A673 (cell line): ENCODE results near the gene NUFIP1. TPM values are rescaled to one million over a fixed set of nuclear protein-coding genes. Genes with fewer than 3 reads are reported as not detected.

ENCODE experiments used
- BruUV-seq: library from RNA; stranded (reverse); fragments of 400-500 nt; replicated peaks from 2 replicates; lab custom pipeline; 2021; lab: Mats Ljungman, UMichigan
- CTCF ChIA-PET: fragments of 300-600 bp; sonication (Branson Sonifier 250); formaldehyde crosslinking; loops from one replicate; lab custom pipeline; 2022; ENCODE audit warnings: antibody characterized with exemption; lab: Charles Lee
- POLR2A ChIA-PET: fragments of 300-600 bp; sonication (Branson Sonifier 250); formaldehyde crosslinking; loops from one replicate; lab custom pipeline; 2022; ENCODE audit warnings: antibody characterized with exemption; ENCODE audit not compliant: low non-redundant PET; lab: Charles Lee
- DNase-seq: peaks from one replicate; pipeline ENCODE4 v3.0.0-alpha.2; 2015; ENCODE audit warnings: low spot score
- H3K27ac ChIP-seq: fragments of 200-600 bp; sonication (generic); 2 replicates; pipeline ENCODE4 v1.5.1; 2016; ENCODE audit warnings: mixed run types, low read depth, mild to moderate bottlenecking, mixed read lengths, antibody characterized with exemption, low read length; ENCODE audit not compliant: poor library complexity, severe bottlenecking
- H3K27me3 ChIP-seq: fragments of 200-600 bp; sonication (generic); replicated peaks from 2 replicates; pipeline ENCODE4 v1.6.1; 2017; ENCODE audit warnings: mixed run types, low read depth, mild to moderate bottlenecking, mixed read lengths, antibody characterized with exemption, low read length; ENCODE audit not compliant: insufficient read depth, poor library complexity
- H3K36me3 ChIP-seq: fragments of 200-600 bp; sonication (generic); 2 replicates; pipeline ENCODE4 v1.6.1; 2016; ENCODE audit warnings: mixed run types, mild to moderate bottlenecking, mixed read lengths, antibody characterized with exemption, low read length; ENCODE audit not compliant: insufficient read depth, poor library complexity, severe bottlenecking
- H3K4me1 ChIP-seq: fragments of 200-600 bp; sonication (generic); 2 replicates; pipeline ENCODE4 v1.6.1; 2017; ENCODE audit warnings: mixed run types, mild to moderate bottlenecking, mixed read lengths, antibody characterized with exemption, low read length; ENCODE audit not compliant: insufficient read depth, poor library complexity, severe bottlenecking
- H3K4me3 ChIP-seq: fragments of 200-600 bp; sonication (generic); 2 replicates; pipeline ENCODE4 v1.5.1; 2016; ENCODE audit warnings: low read depth, mixed run types, mild to moderate bottlenecking, mixed read lengths, low read length; ENCODE audit not compliant: poor library complexity, severe bottlenecking
- H3K9me3 ChIP-seq: fragments of 200-600 bp; sonication (generic); 2 replicates; pipeline ENCODE4 v1.6.1; 2016; ENCODE audit warnings: mixed run types, low read depth, mild to moderate bottlenecking, mixed read lengths, antibody characterized with exemption, low read length; ENCODE audit not compliant: poor library complexity, severe bottlenecking
- CTCF ChIP-seq: fragments of 300-800, 200-600 bp; sonication (generic); conservative IDR thresholded peaks from 2 replicates; pipeline ENCODE4 v1.5.1; 2017; ENCODE audit warnings: low read depth, mild to moderate bottlenecking, antibody characterized with exemption, low read length, moderate library complexity, mixed read lengths
- EZH2 ChIP-seq: fragments of 200-600 bp; sonication (generic); IDR thresholded peaks from 2 replicates; pipeline ENCODE4 v1.6.1; 2017; ENCODE audit warnings: borderline replicate concordance, low read depth, mild to moderate bottlenecking, mixed read lengths, antibody characterized with exemption, low read length; ENCODE audit not compliant: poor library complexity, severe bottlenecking
- intact Hi-C: fragments of 100-400 bp; cut with micrococcal nuclease; formaldehyde crosslinking; loops from one replicate; pipeline ENCODE4 v1.10.0; 2022; ENCODE audit not compliant: unreplicated experiment
- total RNA-seq: library from RNA; stranded (reverse); gene quantifications from 2 replicates; pipeline ENCODE4 v1.2.3, GENCODE V29; 2021

NUFIP1 gene
- total RNA-seq, 1 experiment from 2014 or later, result 13.4 TPM

- no peaks in the 10 kb centered on the region for H3K36me3 ChIP-seq
- CTCF ChIA-PET, result no interaction called here
- no TSS peak for BruUV-seq
- no peak overlapping the region for H3K27ac ChIP-seq
- no peaks in the 10 kb centered on the region for H3K9me3 ChIP-seq
- peak; percentile 39 for DNase-seq
- no peaks in the 10 kb centered on the region for H3K27me3 ChIP-seq
- POLR2A ChIA-PET, result no interaction called here
- TF ChIP-seq EZH2, result no peak
- no peak for TF ChIP-seq CTCF
- intact Hi-C loops, result no loop called here
- H3K4me1 ChIP-seq, result peaks cover 15% of the 10 kb centered on the region
- H3K4me3 ChIP-seq, result no peak overlapping the region
These were observed 67.1 kb downstream of the NUFIP1 start for GRCh38 chr13:44921931-44922758.

DNA sequence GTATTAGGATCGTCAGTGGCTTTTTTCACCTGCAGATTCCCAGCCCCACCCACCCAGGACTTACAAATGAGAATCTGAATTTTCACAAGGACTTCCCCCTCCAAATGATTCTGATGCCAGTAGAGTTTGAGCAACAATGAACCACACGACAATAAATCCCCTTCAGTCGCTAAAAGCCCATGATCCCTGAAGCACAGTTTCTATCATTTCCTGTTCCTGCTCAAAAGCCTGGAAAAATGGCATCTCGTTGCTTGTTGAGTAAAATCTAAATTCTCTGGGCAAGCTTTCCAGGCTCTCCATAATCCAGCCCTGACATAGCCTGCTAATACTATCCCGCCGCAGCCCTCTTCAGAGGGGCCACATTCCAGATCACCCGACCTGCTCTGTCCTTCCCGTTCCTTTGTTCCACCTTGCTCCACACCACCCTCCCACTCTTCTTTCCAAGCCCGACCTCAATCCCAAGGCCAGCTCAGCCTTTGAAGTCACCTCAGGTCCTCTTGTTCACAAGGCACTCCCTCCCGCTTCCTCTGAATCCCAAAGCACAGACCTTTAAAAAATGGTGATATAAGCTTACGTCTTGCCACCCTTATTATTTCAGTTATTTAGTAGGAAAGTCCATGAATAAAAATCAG lies 67.9 kb downstream of the NUFIP1 start:
- H3K27ac ChIP-seq, result peak overlapping the region; percentile 55
- H3K27me3 ChIP-seq, result no peaks in the 10 kb centered on the region
- H3K4me3 ChIP-seq, result no peak overlapping the region
- H3K4me1 ChIP-seq, result peaks cover 15% of the 10 kb centered on the region
- no peaks in the 10 kb centered on the region for H3K36me3 ChIP-seq
- H3K9me3 ChIP-seq, result no peaks in the 10 kb centered on the region
- POLR2A ChIA-PET, result no interaction called here
- peak; percentile 49 for DNase-seq
- TF ChIP-seq CTCF, result no peak
- no peak for TF ChIP-seq EZH2
- BruUV-seq, result no TSS peak
- intact Hi-C loops, result no loop called here
- CTCF ChIA-PET, result no interaction called here

DNA sequence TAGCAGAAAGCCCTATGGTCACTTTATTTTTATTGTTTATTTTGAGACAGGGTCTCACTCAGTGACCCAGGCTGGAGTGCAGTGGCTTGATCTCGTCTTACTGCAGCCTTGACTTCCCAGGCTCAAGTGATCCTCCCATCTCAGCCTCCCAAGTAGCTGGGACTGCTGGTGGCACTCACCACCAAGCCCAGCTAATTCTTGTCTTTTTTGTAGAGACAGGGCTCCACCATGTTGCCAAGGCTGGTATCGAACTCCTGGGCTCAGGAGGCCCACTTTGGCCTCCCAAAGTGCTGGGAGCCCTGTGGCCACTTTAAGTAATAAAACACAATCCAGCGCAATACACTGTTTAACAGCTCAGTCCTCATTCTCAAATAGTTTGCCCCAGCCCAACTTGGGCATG lies 69.3 kb downstream of the NUFIP1 start:
- H3K4me1 ChIP-seq, result peaks cover 15% of the 10 kb centered on the region
- intact Hi-C loops, result no loop called here
- H3K4me3 ChIP-seq, result no peak overlapping the region
- H3K27ac ChIP-seq, result no peak overlapping the region
- H3K9me3 ChIP-seq, result no peaks in the 10 kb centered on the region
- H3K27me3 ChIP-seq, result no peaks in the 10 kb centered on the region
- BruUV-seq, result no TSS peak
- DNase-seq, result no peak
- POLR2A ChIA-PET, result no interaction called here
- no peaks in the 10 kb centered on the region for H3K36me3 ChIP-seq
- CTCF ChIA-PET, result no interaction called here
- TF ChIP-seq CTCF (no peak), EZH2 (no peak)
